HEK293 (cell line): ENCODE results near the gene CYTH4.

Source experiments
- CTCF ChIA-PET: fragments of 350-600 bp; formaldehyde crosslinking; extraction: SDS; loops from one replicate; lab custom pipeline; 2021; ENCODE audit warnings: antibody characterized with exemption; lab: Yijun Ruan, JAX
- POLR2A ChIA-PET: fragments of 300-600 bp; formaldehyde crosslinking; extraction: SDS; loops from one replicate; lab custom pipeline; 2020; ENCODE audit warnings: antibody characterized with exemption, inconsistent platforms; lab: Yijun Ruan, JAX
- H3K27ac ChIP-seq: fragments of 200-500 bp; sonication (Bioruptor generic); 2 replicates; pipeline ENCODE4 v1.5.1; 2014; ENCODE audit warnings: low read depth, low read length, control low read depth, inconsistent platforms; ENCODE audit errors: extremely low read depth
- H3K36me3 ChIP-seq, 2 experiments: fragments of 200-500 bp in 1 of 2; sonication (Bioruptor generic) in 1 of 2; 1 replicate in 1 of 2; 2 replicates in 1 of 2; pipeline ENCODE4 v1.5.1; 2014 to 2017; ENCODE audit warnings: inconsistent platforms in 2 of 2, low read length in 2 of 2; ENCODE audit not compliant: control insufficient read depth in 2 of 2, insufficient read depth in 1 of 2
- H3K4me1 ChIP-seq: fragments of 200-500 bp; sonication (Bioruptor generic); 2 replicates; pipeline ENCODE4 v1.5.1; 2014; ENCODE audit warnings: mild to moderate bottlenecking, low read length, inconsistent platforms; ENCODE audit not compliant: control insufficient read depth, insufficient read depth
- H3K4me3 ChIP-seq: 2 replicates; pipeline ENCODE4 v1.5.1; 2011; ENCODE audit warnings: low read depth, mild to moderate bottlenecking, control low read depth, low read length, moderate library complexity
- H3K9me3 ChIP-seq: fragments of 200-500 bp; sonication (Bioruptor generic); 2 replicates; pipeline ENCODE4 v1.5.1; 2014; ENCODE audit warnings: low read depth, low read length, inconsistent platforms; ENCODE audit not compliant: control insufficient read depth, insufficient read depth
- AEBP2 ChIP-seq: fragments of 450-650 bp; formaldehyde crosslinking; IDR thresholded peaks from 2 replicates; pipeline ENCODE4 v1.5.1; 2016; ENCODE audit warnings: missing biosample characterization, missing genetic modification characterization, borderline replicate concordance
- ELK4 ChIP-seq: IDR thresholded peaks from 2 replicates; pipeline ENCODE4 v1.6.1; 2011; ENCODE audit warnings: mild to moderate bottlenecking, low read depth, low read length, borderline replicate concordance
- HOXD13 ChIP-seq: sonication (generic); formaldehyde crosslinking; IDR thresholded peaks from 2 replicates; pipeline ENCODE4 v1.8.0; 2022; ENCODE audit warnings: missing genetic modification reagents, borderline replicate concordance
- OSR2 ChIP-seq: fragments of 450-650 bp; formaldehyde crosslinking; IDR thresholded peaks from 2 replicates; pipeline ENCODE4 v1.5.1; 2016; ENCODE audit warnings: missing biosample characterization, missing genetic modification characterization
- OVOL3 ChIP-seq: fragments of 450-650 bp; formaldehyde crosslinking; IDR thresholded peaks from 2 replicates; pipeline ENCODE4 v1.5.1; 2016; ENCODE audit warnings: missing biosample characterization, missing genetic modification characterization
- REPIN1 ChIP-seq: fragments of 450-650 bp; formaldehyde crosslinking; IDR thresholded peaks from 2 replicates; pipeline ENCODE4 v1.5.1; 2017; ENCODE audit warnings: missing biosample characterization, missing genetic modification characterization, low read depth
- YY2 ChIP-seq: fragments of 450-650 bp; formaldehyde crosslinking; IDR thresholded peaks from 2 replicates; pipeline ENCODE4 v1.5.1; 2016; ENCODE audit warnings: missing biosample characterization, missing genetic modification characterization
- ZBTB20 ChIP-seq: fragments of 450-650 bp; formaldehyde crosslinking; IDR thresholded peaks from 2 replicates; pipeline ENCODE4 v1.5.1; 2016; ENCODE audit warnings: missing biosample characterization, missing genetic modification characterization
- ZBTB21 ChIP-seq: fragments of 450-650 bp; formaldehyde crosslinking; IDR thresholded peaks from 2 replicates; pipeline ENCODE4 v1.5.1; 2017; ENCODE audit warnings: missing biosample characterization, missing genetic modification characterization
- ZFHX2 ChIP-seq: fragments of 450-650 bp; formaldehyde crosslinking; conservative IDR thresholded peaks from 2 replicates; pipeline ENCODE4 v1.5.1; 2016; ENCODE audit warnings: missing biosample characterization, missing genetic modification characterization
- ZFP41 ChIP-seq: fragments of 450-650 bp; formaldehyde crosslinking; IDR thresholded peaks from 2 replicates; pipeline ENCODE4 v1.5.1; 2016; ENCODE audit warnings: missing biosample characterization, missing genetic modification characterization, borderline replicate concordance
- ZFP69B ChIP-seq: fragments of 450-650 bp; formaldehyde crosslinking; IDR thresholded peaks from 2 replicates; pipeline ENCODE4 v1.5.1; 2016; ENCODE audit warnings: missing biosample characterization, missing genetic modification characterization
- ZNF132 ChIP-seq: fragments of 450-650 bp; formaldehyde crosslinking; IDR thresholded peaks from 2 replicates; pipeline ENCODE4 v1.5.1; 2017; ENCODE audit warnings: missing biosample characterization, missing genetic modification characterization, borderline replicate concordance
- ZNF148 ChIP-seq: fragments of 450-650 bp; formaldehyde crosslinking; IDR thresholded peaks from 2 replicates; pipeline ENCODE4 v1.5.0; 2017; ENCODE audit warnings: missing biosample characterization, missing genetic modification characterization, borderline replicate concordance
- ZNF155 ChIP-seq: fragments of 450-650 bp; formaldehyde crosslinking; IDR thresholded peaks from 2 replicates; pipeline ENCODE4 v1.5.1; 2016; ENCODE audit warnings: missing biosample characterization, missing genetic modification characterization
- ZNF184 ChIP-seq: fragments of 450-650 bp; IDR thresholded peaks from 2 replicates; pipeline ENCODE4 v1.5.1; 2018; ENCODE audit warnings: missing biosample characterization, mild to moderate bottlenecking, missing genetic modification characterization
- ZNF335 ChIP-seq: fragments of 450-650 bp; formaldehyde crosslinking; conservative IDR thresholded peaks from 2 replicates; pipeline ENCODE4 v1.5.1; 2016; ENCODE audit warnings: missing biosample characterization, missing genetic modification characterization
- ZNF521 ChIP-seq: fragments of 450-650 bp; formaldehyde crosslinking; IDR thresholded peaks from 2 replicates; pipeline ENCODE4 v1.5.1; 2017; ENCODE audit warnings: missing biosample characterization, mild to moderate bottlenecking, missing genetic modification characterization
- ZNF654 ChIP-seq: fragments of 450-650 bp; formaldehyde crosslinking; IDR thresholded peaks from 2 replicates; pipeline ENCODE4 v1.5.1; 2016; ENCODE audit warnings: low read depth, missing biosample characterization, missing genetic modification characterization
- ZNF658 ChIP-seq: fragments of 450-650 bp; formaldehyde crosslinking; IDR thresholded peaks from 2 replicates; pipeline ENCODE4; 2016; ENCODE audit warnings: missing biosample characterization, missing genetic modification characterization
- ZNF664 ChIP-seq: fragments of 450-650 bp; formaldehyde crosslinking; IDR thresholded peaks from 2 replicates; pipeline ENCODE4 v1.5.1; 2016; ENCODE audit warnings: missing biosample characterization, missing genetic modification characterization
- ZNF677 ChIP-seq: fragments of 450-650 bp; IDR thresholded peaks from 2 replicates; pipeline ENCODE4 v1.5.0; 2018; ENCODE audit warnings: missing biosample characterization, mild to moderate bottlenecking, missing genetic modification characterization, moderate library complexity
- ZNF747 ChIP-seq: fragments of 450-650 bp; formaldehyde crosslinking; IDR thresholded peaks from 2 replicates; pipeline ENCODE4 v1.5.1; 2016; ENCODE audit warnings: missing biosample characterization, missing genetic modification characterization
- ZNF777 ChIP-seq: fragments of 450-650 bp; formaldehyde crosslinking; IDR thresholded peaks from 2 replicates; pipeline ENCODE4 v1.5.1; 2017; ENCODE audit warnings: missing biosample characterization, missing genetic modification characterization, borderline replicate concordance
- ZSCAN23 ChIP-seq: fragments of 450-650 bp; formaldehyde crosslinking; IDR thresholded peaks from 2 replicates; pipeline ENCODE4 v1.5.1; 2016; ENCODE audit warnings: missing biosample characterization, missing genetic modification characterization
- ZSCAN30 ChIP-seq: fragments of 450-650 bp; IDR thresholded peaks from 2 replicates; pipeline ENCODE4 v1.5.1; 2018; ENCODE audit warnings: missing biosample characterization, mild to moderate bottlenecking, missing genetic modification characterization, moderate library complexity
- ZSCAN4 ChIP-seq: fragments of 450-650 bp; formaldehyde crosslinking; IDR thresholded peaks from 2 replicates; pipeline ENCODE4 v1.5.1; 2017; ENCODE audit warnings: missing biosample characterization, missing genetic modification characterization
- TF ChIP-seq, protein P1 (sequence below): fragments of 450-650 bp; formaldehyde crosslinking; IDR thresholded peaks from 2 replicates; pipeline ENCODE4 v1.5.1; 2016; ENCODE audit warnings: missing biosample characterization, missing genetic modification characterization
- TF ChIP-seq, protein P2 (sequence below): fragments of 450-650 bp; formaldehyde crosslinking; IDR thresholded peaks from 2 replicates; pipeline ENCODE4 v1.5.1; 2017; ENCODE audit warnings: missing biosample characterization, missing genetic modification characterization

Gene CYTH4

GRCh38 chr22:37295213-37295886, 13.0 kb downstream of the CYTH4 start:
- H3K36me3 ChIP-seq: no peaks in the 10 kb centered on the region
- H3K27ac ChIP-seq: no peak overlapping the region
- CTCF ChIA-PET: interaction anchor here (0.7 to 1.8 kb wide), 3 partner anchors 28 to 130 kb away, joined by 3 to 4 read pairs (median 3); no protein-coding TSS in a partner anchor
- no peaks in the 10 kb centered on the region for H3K9me3 ChIP-seq
- POLR2A ChIA-PET: no interaction called here
- H3K4me3 ChIP-seq: no peak overlapping the region
- H3K4me1 ChIP-seq: no peaks in the 10 kb centered on the region
- TF ChIP-seq ZFHX2 (tag by site-specific recombination): peak; percentile 34; the same call in 1 of the 2 replicates
- TF ChIP-seq ZBTB20 (tag by site-specific recombination): no peak
- TF ChIP-seq ZNF155 (tag by site-specific recombination): no peak
- TF ChIP-seq ZSCAN23 (tag by site-specific recombination): no peak
- no peak for TF ChIP-seq ZBTB21 (tag by site-specific recombination)
- no peak for TF ChIP-seq ZNF654
- peak; percentile 52; the same call in 1 of the 2 replicates for TF ChIP-seq ZNF148 (tag by site-specific recombination)
- TF ChIP-seq OSR2 (tag by site-specific recombination): no peak
- TF ChIP-seq OVOL3 (tag by site-specific recombination): no peak
- no peak for TF ChIP-seq HOXD13 (CRISPR knock-in tag)
- no peak for TF ChIP-seq ZNF335 (tag by site-specific recombination)
- no peak for TF ChIP-seq ELK4
- TF ChIP-seq ZNF677 (tag by site-specific recombination): no peak
- TF ChIP-seq ZNF747 (tag by site-specific recombination): no peak
- TF ChIP-seq, protein P1, sequence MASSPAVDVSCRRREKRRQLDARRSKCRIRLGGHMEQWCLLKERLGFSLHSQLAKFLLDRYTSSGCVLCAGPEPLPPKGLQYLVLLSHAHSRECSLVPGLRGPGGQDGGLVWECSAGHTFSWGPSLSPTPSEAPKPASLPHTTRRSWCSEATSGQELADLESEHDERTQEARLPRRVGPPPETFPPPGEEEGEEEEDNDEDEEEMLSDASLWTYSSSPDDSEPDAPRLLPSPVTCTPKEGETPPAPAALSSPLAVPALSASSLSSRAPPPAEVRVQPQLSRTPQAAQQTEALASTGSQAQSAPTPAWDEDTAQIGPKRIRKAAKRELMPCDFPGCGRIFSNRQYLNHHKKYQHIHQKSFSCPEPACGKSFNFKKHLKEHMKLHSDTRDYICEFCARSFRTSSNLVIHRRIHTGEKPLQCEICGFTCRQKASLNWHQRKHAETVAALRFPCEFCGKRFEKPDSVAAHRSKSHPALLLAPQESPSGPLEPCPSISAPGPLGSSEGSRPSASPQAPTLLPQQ (tag by site-specific recombination): no peak
- no peak for TF ChIP-seq ZFP41
- TF ChIP-seq ZNF658 (tag by site-specific recombination): no peak
- no peak for TF ChIP-seq ZNF777
- TF ChIP-seq ZNF521 (tag by site-specific recombination): no peak
- peak; percentile 98 for TF ChIP-seq ZSCAN4 (tag by site-specific recombination)
- no peak for TF ChIP-seq ZNF664 (tag by site-specific recombination)
- no peak for TF ChIP-seq AEBP2 (tag by site-specific recombination)
- no peak for TF ChIP-seq ZFP69B (tag by site-specific recombination)
- TF ChIP-seq ZSCAN30: no peak
- TF ChIP-seq, protein P2, sequence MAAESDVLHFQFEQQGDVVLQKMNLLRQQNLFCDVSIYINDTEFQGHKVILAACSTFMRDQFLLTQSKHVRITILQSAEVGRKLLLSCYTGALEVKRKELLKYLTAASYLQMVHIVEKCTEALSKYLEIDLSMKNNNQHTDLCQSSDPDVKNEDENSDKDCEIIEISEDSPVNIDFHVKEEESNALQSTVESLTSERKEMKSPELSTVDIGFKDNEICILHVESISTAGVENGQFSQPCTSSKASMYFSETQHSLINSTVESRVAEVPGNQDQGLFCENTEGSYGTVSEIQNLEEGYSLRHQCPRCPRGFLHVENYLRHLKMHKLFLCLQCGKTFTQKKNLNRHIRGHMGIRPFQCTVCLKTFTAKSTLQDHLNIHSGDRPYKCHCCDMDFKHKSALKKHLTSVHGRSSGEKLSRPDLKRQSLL: 0 out of 2 replicates have a peak, but pooled peaks have one; percentile 10
- TF ChIP-seq ZNF132: no peak
- TF ChIP-seq YY2: no peak
- TF ChIP-seq ZNF184 (tag by site-specific recombination): no peak
- TF ChIP-seq REPIN1 (tag by site-specific recombination): no peak
